Stimulated activated CD8-positive, alpha-beta memory T cell treated with anti-CD3 and anti-CD28 coated beads, Interleukin-4, amount 100 ng/mL, for 1 hour (primary cell): ENCODE results near the gene ATP1B3.
A peak's percentile ranks its signal among the peaks of the same experiment; 100 is the strongest.
"Not testable (repeated sequence)": the region's sequence is repeated elsewhere in the genome, so short reads cannot be mapped to it uniquely, and the experiment has no call there.

Experiments used
- DNase-seq, 2 donors: peaks; one replicate each; pipeline ENCODE4 v3.0.0-alpha.2; 2020; ENCODE audit warnings: low read depth in 2 of 2, low spot score in 1 of 2

ATP1B3 gene

GRCh38 chr3:141901914-141902313 lies 25.5 kb downstream of the ATP1B3 start:
- no peak for DNase-seq

GRCh38 chr3:141904203-141904602 lies 27.8 kb downstream of the ATP1B3 start:
- DNase-seq = no peak

GRCh38 chr3:141905129-141905528 lies 28.7 kb downstream of the ATP1B3 start:
- no peak for DNase-seq

- no peak for DNase-seq
These were observed 33.0 kb downstream of the ATP1B3 start for GRCh38 chr3:141909408-141909807.

GRCh38 chr3:141909986-141910385 lies 33.5 kb downstream of the ATP1B3 start:
- not testable (repeated sequence) for DNase-seq

GRCh38 chr3:141913150-141913811 lies 36.8 kb downstream of the ATP1B3 start:
- peak in 1 of 2 donors; percentile 14 for DNase-seq

- no peak for DNase-seq
These were observed 37.9 kb downstream of the ATP1B3 start for GRCh38 chr3:141914311-141914710.

GRCh38 chr3:141915016-141915415 lies 38.6 kb downstream of the ATP1B3 start:
- no peak for DNase-seq

- DNase-seq = no peak
These were observed 39.3 kb downstream of the ATP1B3 start for GRCh38 chr3:141915766-141916165.

GRCh38 chr3:141920701-141921100 lies 44.3 kb downstream of the ATP1B3 start:
- DNase-seq = no peak

- DNase-seq = no peak
These were observed 44.9 kb downstream of the ATP1B3 start for GRCh38 chr3:141921316-141921715.

GRCh38 chr3:141925677-141926076 lies 49.2 kb downstream of the ATP1B3 start:
- DNase-seq = not testable (repeated sequence)

GRCh38 chr3:141926929-141927328 lies 50.5 kb downstream of the ATP1B3 start:
- no peak for DNase-seq

GRCh38 chr3:141928631-141929270 lies 52.3 kb downstream of the ATP1B3 start:
- DNase-seq = no peak

- DNase-seq = no peak
These were observed 53.0 kb downstream of the ATP1B3 start for GRCh38 chr3:141929341-141929995.

- DNase-seq = no peak
These were observed 54.4 kb downstream of the ATP1B3 start for GRCh38 chr3:141930801-141931200.

- no peak for DNase-seq
These were observed 57.2 kb downstream of the ATP1B3 start for GRCh38 chr3:141933421-141934300.

- DNase-seq = no peak
These were observed 57.9 kb downstream of the ATP1B3 start for GRCh38 chr3:141934354-141934753.

- DNase-seq = no peak
These were observed 61.6 kb downstream of the ATP1B3 start for GRCh38 chr3:141938011-141938500.

- DNase-seq = no peak
These were observed 63.3 kb downstream of the ATP1B3 start for GRCh38 chr3:141939759-141940158.

- DNase-seq = no peak
These were observed 63.8 kb downstream of the ATP1B3 start for GRCh38 chr3:141940194-141940776.
